Measurements from ENCODE around the gene TLR4. TPM values are rescaled to one million over a fixed set of nuclear protein-coding genes. Genes with fewer than 3 reads are reported as not detected.

TLR4 gene
- total RNA-seq, 1 experiment from 2014 or later = 0.07 TPM

DNA sequence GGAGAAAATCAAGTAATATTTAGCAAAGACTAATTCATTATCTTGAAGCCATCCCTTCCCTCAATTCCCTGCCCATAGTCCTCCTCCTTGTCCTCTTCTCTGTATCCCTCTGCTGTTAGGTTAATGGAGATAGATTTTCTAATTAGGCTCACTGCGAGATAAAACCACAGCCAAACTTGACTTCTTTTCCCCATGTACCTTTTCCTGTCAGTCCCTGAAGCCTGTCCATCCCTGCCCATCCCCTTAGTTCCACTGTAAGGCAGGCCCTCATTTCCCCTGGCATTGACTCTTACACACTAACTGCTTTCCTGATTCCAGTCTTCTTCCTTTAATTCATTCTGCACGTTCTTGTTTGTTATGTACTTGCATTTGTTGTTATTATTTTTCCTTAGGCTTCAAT lies 1.2 kb downstream of the TLR4 start:
- Histone ChIP-seq H4K8ac (replicated peaks; ENCODE audit: insufficient read length, low read depth, low read length) (no peak overlapping the region), H3K9me3 (ENCODE audit: control insufficient read depth, low read depth, low read length) (no peaks in the 10 kb centered on the region), H3K4me2 (ENCODE audit: insufficient read depth, insufficient read length, low read length) (no peak overlapping the region), H3K27me3 (ENCODE audit: insufficient read depth, low read length) (no peaks in the 10 kb centered on the region), H2BK15ac (ENCODE audit: low read depth, low read length) (no peak overlapping the region), H3K23ac (ENCODE audit: insufficient read length, low read depth, low read length) (no peak overlapping the region), H3K56ac (ENCODE audit: insufficient read length, low read depth, low read length) (no peak overlapping the region), H3K4me1 (ENCODE audit: insufficient read depth, low read length) (no peaks in the 10 kb centered on the region; the same call in 1 of the 2 replicates), H3K79me1 (ENCODE audit: insufficient read depth, low read depth, low read length, poor library complexity, severe bottlenecking) (no peaks in the 10 kb centered on the region), H2AK5ac (ENCODE audit: insufficient read length, low read length) (no peak overlapping the region), H2BK5ac (ENCODE audit: insufficient read length, low read length) (no peak overlapping the region), H2AFZ (ENCODE audit: low read length) (no peak overlapping the region), H3K79me2 (ENCODE audit: insufficient read depth, low read length) (no peaks in the 10 kb centered on the region), H3K18ac (ENCODE audit: insufficient read length, low read depth, low read length) (no peak overlapping the region), H3K23me2 (ENCODE audit: insufficient read length, low read depth, low read length, poor library complexity, severe bottlenecking) (no peaks in the 10 kb centered on the region), H4K5ac (ENCODE audit: insufficient read length, low read depth, low read length) (no peak overlapping the region), H2BK12ac (ENCODE audit: insufficient read length, low read depth, low read length) (no peak overlapping the region), H3T11ph (ENCODE audit: low read length) (no peak overlapping the region), H2BK20ac (ENCODE audit: low read depth, low read length, poor library complexity, severe bottlenecking) (no peak overlapping the region), H3K14ac (ENCODE audit: insufficient read depth, low read length) (no peak overlapping the region), H4K20me1 (ENCODE audit: control insufficient read depth, insufficient read depth, insufficient read length) (no peaks in the 10 kb centered on the region), H3K9ac (ENCODE audit: extremely low read depth, insufficient read length, low read length) (no peak overlapping the region), H4K91ac (ENCODE audit: insufficient read length, low read depth, low read length) (no peak overlapping the region), H3K4ac (ENCODE audit: low read depth, low read length) (no peak overlapping the region), H2BK120ac (ENCODE audit: low read depth, low read length, poor library complexity, severe bottlenecking) (no peak overlapping the region), H3K27ac (ENCODE audit: insufficient read length, low read depth, low read length) (no peak overlapping the region)
- Mint-ChIP-seq H3K9me3 (no peaks in the 10 kb centered on the region), H3K27ac (peak overlapping the region in 1 of 3 experiments; percentile 2; a peak in 1 of 7 replicates), H3K36me3 (ENCODE audit: insufficient read depth in 1 of 3, low read depth in 3 of 3) (no peaks in the 10 kb centered on the region), H3K4me3 (no peak overlapping the region), H3K27me3 (ENCODE audit: low read depth) (no peaks in the 10 kb centered on the region), H3K4me1 (peaks cover 10 to 14% of the 10 kb centered on the region in 2 experiments; a peak in 3 of 4 replicates)
- DNase-seq = no peak
- no CpG with 5 or more reads among the region's 2 CpGs for WGBS (ENCODE audit: extremely low coverage, insufficient read length, low lambda C conversion rate)
- TF ChIP-seq, protein P1, sequence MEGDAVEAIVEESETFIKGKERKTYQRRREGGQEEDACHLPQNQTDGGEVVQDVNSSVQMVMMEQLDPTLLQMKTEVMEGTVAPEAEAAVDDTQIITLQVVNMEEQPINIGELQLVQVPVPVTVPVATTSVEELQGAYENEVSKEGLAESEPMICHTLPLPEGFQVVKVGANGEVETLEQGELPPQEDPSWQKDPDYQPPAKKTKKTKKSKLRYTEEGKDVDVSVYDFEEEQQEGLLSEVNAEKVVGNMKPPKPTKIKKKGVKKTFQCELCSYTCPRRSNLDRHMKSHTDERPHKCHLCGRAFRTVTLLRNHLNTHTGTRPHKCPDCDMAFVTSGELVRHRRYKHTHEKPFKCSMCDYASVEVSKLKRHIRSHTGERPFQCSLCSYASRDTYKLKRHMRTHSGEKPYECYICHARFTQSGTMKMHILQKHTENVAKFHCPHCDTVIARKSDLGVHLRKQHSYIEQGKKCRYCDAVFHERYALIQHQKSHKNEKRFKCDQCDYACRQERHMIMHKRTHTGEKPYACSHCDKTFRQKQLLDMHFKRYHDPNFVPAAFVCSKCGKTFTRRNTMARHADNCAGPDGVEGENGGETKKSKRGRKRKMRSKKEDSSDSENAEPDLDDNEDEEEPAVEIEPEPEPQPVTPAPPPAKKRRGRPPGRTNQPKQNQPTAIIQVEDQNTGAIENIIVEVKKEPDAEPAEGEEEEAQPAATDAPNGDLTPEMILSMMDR (conservative IDR thresholded peaks at IDR 0.05) = no peak
